Measurements from ENCODE around the gene DENND5B.

The DENND5B gene

GRCh38 chr12:31519511-31519910 is 71.4 kb downstream of the DENND5B start:
- no peak for TF ChIP-seq SPI1 (IDR thresholded peaks at IDR 0.05; ENCODE audit: borderline replicate concordance, low read depth)
- Histone ChIP-seq H3K27me3 (ENCODE audit: insufficient read depth, poor library complexity, severe bottlenecking) (no peaks in the 10 kb centered on the region), H3K4me3 (replicated peaks; ENCODE audit: insufficient read depth, low read length) (no peak overlapping the region), H3K27ac (replicated peaks) (no peak overlapping the region)
- DNase-seq (ENCODE audit: low read depth in 1 of 2, low spot score in 1 of 2) = no peak

GRCh38 chr12:31518680-31519227 is 72.2 kb downstream of the DENND5B start:
- Histone ChIP-seq H3K27me3 (ENCODE audit: insufficient read depth, poor library complexity, severe bottlenecking) (no peaks in the 10 kb centered on the region), H3K27ac (replicated peaks) (no peak overlapping the region), H3K4me3 (replicated peaks; ENCODE audit: insufficient read depth, low read length) (no peak overlapping the region)
- no peak for DNase-seq (ENCODE audit: low read depth in 1 of 2, low spot score in 1 of 2)
- TF ChIP-seq CTCF (IDR thresholded peaks at IDR 0.05; ENCODE audit: insufficient read depth, low read length) = no peak
- TF ChIP-seq REST (IDR thresholded peaks at IDR 0.05; ENCODE audit: insufficient replicate concordance, low read depth) = no peak
- no peak for TF ChIP-seq GABPA (IDR thresholded peaks at IDR 0.05; ENCODE audit: low read depth)
- TF ChIP-seq POLR2AphosphoS5 (IDR thresholded peaks at IDR 0.05; ENCODE audit: low read depth) = no peak
- no peak for TF ChIP-seq SPI1 (IDR thresholded peaks at IDR 0.05; ENCODE audit: borderline replicate concordance, low read depth)

GRCh38 chr12:31517994-31518393 is 72.9 kb downstream of the DENND5B start:
- no peak for DNase-seq (ENCODE audit: low read depth in 1 of 2, low spot score in 1 of 2)
- H3K27me3 ChIP-seq (ENCODE audit: insufficient read depth, poor library complexity, severe bottlenecking) = no peaks in the 10 kb centered on the region
- H3K4me3 ChIP-seq (replicated peaks; ENCODE audit: insufficient read depth, low read length) = no peak overlapping the region
- H3K27ac ChIP-seq (replicated peaks) = no peak overlapping the region
- TF ChIP-seq CTCF (IDR thresholded peaks at IDR 0.05; ENCODE audit: insufficient read depth, low read length) (no peak), POLR2AphosphoS5 (IDR thresholded peaks at IDR 0.05; ENCODE audit: low read depth) (no peak), REST (IDR thresholded peaks at IDR 0.05; ENCODE audit: insufficient replicate concordance, low read depth) (no peak), GABPA (IDR thresholded peaks at IDR 0.05; ENCODE audit: low read depth) (no peak), SPI1 (IDR thresholded peaks at IDR 0.05; ENCODE audit: borderline replicate concordance, low read depth) (no peak)

GRCh38 chr12:31516702-31517101 is 74.2 kb downstream of the DENND5B start:
- Histone ChIP-seq H3K4me3 (replicated peaks; ENCODE audit: insufficient read depth, low read length) (no peak overlapping the region), H3K27ac (replicated peaks) (no peak overlapping the region), H3K27me3 (ENCODE audit: insufficient read depth, poor library complexity, severe bottlenecking) (no peaks in the 10 kb centered on the region)
- no peak for DNase-seq (ENCODE audit: low read depth in 1 of 2, low spot score in 1 of 2)
- no peak for TF ChIP-seq SPI1 (IDR thresholded peaks at IDR 0.05; ENCODE audit: borderline replicate concordance, low read depth)
- no peak for TF ChIP-seq POLR2AphosphoS5 (IDR thresholded peaks at IDR 0.05; ENCODE audit: low read depth)
- TF ChIP-seq GABPA (IDR thresholded peaks at IDR 0.05; ENCODE audit: low read depth) = no peak
- TF ChIP-seq REST (IDR thresholded peaks at IDR 0.05; ENCODE audit: insufficient replicate concordance, low read depth) = no peak
- TF ChIP-seq CTCF (IDR thresholded peaks at IDR 0.05; ENCODE audit: insufficient read depth, low read length) = no peak
